ENCODE results near the gene CHIC2.

The CHIC2 gene

GRCh38 chr4:53981066-53981465, 83.3 kb downstream of the CHIC2 start:
- H3F3A ChIP-seq (ENCODE audit: insufficient read depth, low read length) = no peaks in the 10 kb centered on the region
- H3K4me3 ChIP-seq (ENCODE audit: low read length) = no peak overlapping the region
- H2AFZ ChIP-seq (ENCODE audit: low read length) = no peak overlapping the region
- H3K4me1 ChIP-seq (ENCODE audit: low read length) = no peaks in the 10 kb centered on the region
- no peak for TF ChIP-seq CTCF (IDR thresholded peaks at IDR 0.05; ENCODE audit: low read length)
- no peak for TF ChIP-seq EZH2 (optimal IDR thresholded peaks at IDR 0.05; ENCODE audit: low read depth, low read length)
- TF ChIP-seq EZH2phosphoT487 (IDR thresholded peaks at IDR 0.05; ENCODE audit: low read length) = no peak
- no peaks in the 10 kb centered on the region for H3K79me2 ChIP-seq (ENCODE audit: low read length)
- H3K27me3 ChIP-seq (replicated peaks; ENCODE audit: insufficient read depth, low read length) = no peaks in the 10 kb centered on the region
- no peaks in the 10 kb centered on the region for H3K9me2 ChIP-seq (replicated peaks; ENCODE audit: insufficient read depth, low read length)
- no peak overlapping the region for H3K9ac ChIP-seq (ENCODE audit: low read length)
- H3K36me3 ChIP-seq (replicated peaks; ENCODE audit: insufficient read depth, low read length) = no peaks in the 10 kb centered on the region
- DNase-seq = no peak
- no peaks in the 10 kb centered on the region for H3K9me3 ChIP-seq (replicated peaks; ENCODE audit: insufficient read depth, low read length)
- no peaks in the 10 kb centered on the region for H4K20me1 ChIP-seq (ENCODE audit: insufficient read depth, low read length)
- H3K4me2 ChIP-seq (ENCODE audit: low read depth, low read length) = no peak overlapping the region
- no peak overlapping the region for H3K27ac ChIP-seq (ENCODE audit: low read length)

GRCh38 chr4:53974561-53974960, 89.8 kb downstream of the CHIC2 start:
- Histone ChIP-seq H2AFZ (ENCODE audit: low read length) (no peak overlapping the region), H4K20me1 (ENCODE audit: insufficient read depth, low read length) (no peaks in the 10 kb centered on the region), H3K27ac (ENCODE audit: low read length) (no peak overlapping the region), H3K4me3 (ENCODE audit: low read length) (no peak overlapping the region), H3K4me2 (ENCODE audit: low read depth, low read length) (no peak overlapping the region), H3K36me3 (replicated peaks; ENCODE audit: insufficient read depth, low read length) (no peaks in the 10 kb centered on the region), H3F3A (ENCODE audit: insufficient read depth, low read length) (no peaks in the 10 kb centered on the region), H3K79me2 (ENCODE audit: low read length) (no peaks in the 10 kb centered on the region), H3K9me2 (replicated peaks; ENCODE audit: insufficient read depth, low read length) (no peaks in the 10 kb centered on the region), H3K27me3 (replicated peaks; ENCODE audit: insufficient read depth, low read length) (no peaks in the 10 kb centered on the region), H3K9ac (ENCODE audit: low read length) (no peak overlapping the region), H3K9me3 (replicated peaks; ENCODE audit: insufficient read depth, low read length) (no peaks in the 10 kb centered on the region), H3K4me1 (ENCODE audit: low read length) (no peaks in the 10 kb centered on the region)
- DNase-seq = no peak
- TF ChIP-seq EZH2phosphoT487 (IDR thresholded peaks at IDR 0.05; ENCODE audit: low read length) (no peak), EZH2 (optimal IDR thresholded peaks at IDR 0.05; ENCODE audit: low read depth, low read length) (no peak), CTCF (IDR thresholded peaks at IDR 0.05; ENCODE audit: low read length) (no peak)

- H3K79me2 ChIP-seq (ENCODE audit: low read length) = no peaks in the 10 kb centered on the region
- H3K9ac ChIP-seq (ENCODE audit: low read length) = no peak overlapping the region
- no peaks in the 10 kb centered on the region for H3K27me3 ChIP-seq (replicated peaks; ENCODE audit: insufficient read depth, low read length)
- TF ChIP-seq EZH2 (optimal IDR thresholded peaks at IDR 0.05; ENCODE audit: low read depth, low read length) = no peak
- no peak for TF ChIP-seq CTCF (IDR thresholded peaks at IDR 0.05; ENCODE audit: low read length)
- no peak for TF ChIP-seq EZH2phosphoT487 (IDR thresholded peaks at IDR 0.05; ENCODE audit: low read length)
- H3K4me2 ChIP-seq (ENCODE audit: low read depth, low read length) = no peak overlapping the region
- H3K9me3 ChIP-seq (replicated peaks; ENCODE audit: insufficient read depth, low read length) = no peaks in the 10 kb centered on the region
- no peak overlapping the region for H2AFZ ChIP-seq (ENCODE audit: low read length)
- no peaks in the 10 kb centered on the region for H3K4me1 ChIP-seq (ENCODE audit: low read length)
- H3K9me2 ChIP-seq (replicated peaks; ENCODE audit: insufficient read depth, low read length) = no peaks in the 10 kb centered on the region
- no peak overlapping the region for H3K27ac ChIP-seq (ENCODE audit: low read length)
- no peaks in the 10 kb centered on the region for H4K20me1 ChIP-seq (ENCODE audit: insufficient read depth, low read length)
- no peaks in the 10 kb centered on the region for H3F3A ChIP-seq (ENCODE audit: insufficient read depth, low read length)
- no peak for DNase-seq
- H3K4me3 ChIP-seq (ENCODE audit: low read length) = no peak overlapping the region
- no peaks in the 10 kb centered on the region for H3K36me3 ChIP-seq (replicated peaks; ENCODE audit: insufficient read depth, low read length)
Observed at GRCh38 chr4:53967986-53968385, 96.4 kb downstream of the CHIC2 start.

All from MM.1S (cell line).